HG03521 (cell line): ENCODE measurements around the gene ATXN1.
"Not testable (repeated sequence)": the region's sequence is repeated elsewhere in the genome, so short reads cannot be mapped to it uniquely, and the experiment has no call there.

ENCODE experiments used
- ATAC-seq: cut with Tn5 transposase; IDR thresholded peaks from one replicate; pipeline ENCODE4 v1.9.1; 2021; ENCODE audit warnings: mild to moderate bottlenecking, moderate library complexity; ENCODE audit not compliant: unreplicated experiment

The ATXN1 gene

GRCh38 chr6:16404456-16404855 is 356.8 kb downstream of the ATXN1 start:
- ATAC-seq: no peak

- ATAC-seq: no peak
These were observed 357.4 kb downstream of the ATXN1 start for GRCh38 chr6:16403831-16404230.

GRCh38 chr6:16402581-16402900 is 358.7 kb downstream of the ATXN1 start:
- no peak for ATAC-seq

- no peak for ATAC-seq
These were observed 361.0 kb downstream of the ATXN1 start for GRCh38 chr6:16400248-16400760.

- no peak for ATAC-seq
These were observed 361.6 kb downstream of the ATXN1 start for GRCh38 chr6:16399695-16400094.

GRCh38 chr6:16399158-16399557 is 362.1 kb downstream of the ATXN1 start:
- ATAC-seq: no peak

GRCh38 chr6:16398587-16398986 is 362.7 kb downstream of the ATXN1 start:
- no peak for ATAC-seq

- no peak for ATAC-seq
These were observed 363.6 kb downstream of the ATXN1 start for GRCh38 chr6:16397623-16398022.

- ATAC-seq: no peak
These were observed 364.6 kb downstream of the ATXN1 start for GRCh38 chr6:16396497-16397319.

GRCh38 chr6:16394632-16395031 is 366.6 kb downstream of the ATXN1 start:
- no peak for ATAC-seq

GRCh38 chr6:16393326-16393725 is 367.9 kb downstream of the ATXN1 start:
- no peak for ATAC-seq

GRCh38 chr6:16392010-16392409 is 369.2 kb downstream of the ATXN1 start:
- ATAC-seq: no peak

- no peak for ATAC-seq
These were observed 369.8 kb downstream of the ATXN1 start for GRCh38 chr6:16391451-16391912.

- ATAC-seq: not testable (repeated sequence)
These were observed 370.3 kb downstream of the ATXN1 start for GRCh38 chr6:16390909-16391450.

GRCh38 chr6:16389642-16390041 is 371.6 kb downstream of the ATXN1 start:
- ATAC-seq: no peak

- no peak for ATAC-seq
These were observed 372.8 kb downstream of the ATXN1 start for GRCh38 chr6:16388488-16388887.

GRCh38 chr6:16386057-16386456 is 375.2 kb downstream of the ATXN1 start:
- no peak for ATAC-seq

- ATAC-seq: no peak
These were observed 377.6 kb downstream of the ATXN1 start for GRCh38 chr6:16383607-16384206.

- ATAC-seq: not testable (repeated sequence)
These were observed 379.3 kb downstream of the ATXN1 start for GRCh38 chr6:16381968-16382367.

- ATAC-seq: no peak
These were observed 380.9 kb downstream of the ATXN1 start for GRCh38 chr6:16380220-16380809.

- ATAC-seq: not testable (repeated sequence)
These were observed 382.9 kb downstream of the ATXN1 start for GRCh38 chr6:16378360-16378759.

GRCh38 chr6:16377470-16377869 is 383.8 kb downstream of the ATXN1 start:
- no peak for ATAC-seq
